GM21360 (cell line): ENCODE results near the gene TMEM179.
"Not testable (repeated sequence)": the region's sequence is repeated elsewhere in the genome, so short reads cannot be mapped to it uniquely, and the experiment has no call there.

Source experiments
- ATAC-seq: cut with Tn5 transposase; IDR thresholded peaks from one replicate; pipeline ENCODE4 v1.9.1; 2021; ENCODE audit warnings: mild to moderate bottlenecking, moderate library complexity; ENCODE audit not compliant: unreplicated experiment

Gene TMEM179

DNA sequence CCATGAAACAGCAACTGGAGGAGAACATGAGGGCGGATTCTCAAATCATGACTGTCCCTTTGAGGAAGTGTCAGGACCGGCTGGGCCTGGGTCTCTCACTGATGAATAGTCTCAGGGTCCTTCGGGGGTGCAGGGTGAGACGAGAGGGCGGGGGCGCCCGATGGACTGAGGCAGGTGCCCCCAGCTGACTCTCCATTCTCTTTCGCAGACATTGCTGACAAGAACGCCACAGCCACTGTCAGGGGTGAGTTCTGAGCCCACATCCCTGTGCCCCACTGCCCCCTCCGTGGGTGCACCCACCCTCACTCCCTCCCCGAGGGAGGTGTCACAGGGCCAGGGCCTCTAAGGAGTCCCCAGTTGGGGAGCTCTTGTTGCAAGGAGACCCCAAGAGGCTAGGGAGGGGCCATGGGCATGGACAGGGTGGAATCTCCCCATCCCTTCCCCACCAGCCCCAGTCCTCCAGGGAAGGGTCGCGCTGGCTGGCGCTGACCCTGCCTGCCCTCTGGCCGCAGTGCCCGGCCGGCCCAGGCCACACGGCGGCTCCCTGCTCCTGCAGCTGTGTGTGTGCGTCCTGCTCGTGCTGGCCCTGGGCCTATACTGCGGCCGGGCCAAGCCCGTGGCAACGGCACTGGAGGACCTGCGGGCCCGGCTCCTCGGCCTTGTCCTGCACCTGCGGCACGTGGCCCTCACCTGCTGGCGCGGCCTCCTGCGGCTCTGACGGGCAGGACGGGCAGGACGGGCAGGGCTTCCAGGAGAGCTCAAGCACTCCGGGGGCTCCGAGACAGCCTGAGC, 16.3 kb downstream of the TMEM179 start:
- no peak for ATAC-seq

DNA sequence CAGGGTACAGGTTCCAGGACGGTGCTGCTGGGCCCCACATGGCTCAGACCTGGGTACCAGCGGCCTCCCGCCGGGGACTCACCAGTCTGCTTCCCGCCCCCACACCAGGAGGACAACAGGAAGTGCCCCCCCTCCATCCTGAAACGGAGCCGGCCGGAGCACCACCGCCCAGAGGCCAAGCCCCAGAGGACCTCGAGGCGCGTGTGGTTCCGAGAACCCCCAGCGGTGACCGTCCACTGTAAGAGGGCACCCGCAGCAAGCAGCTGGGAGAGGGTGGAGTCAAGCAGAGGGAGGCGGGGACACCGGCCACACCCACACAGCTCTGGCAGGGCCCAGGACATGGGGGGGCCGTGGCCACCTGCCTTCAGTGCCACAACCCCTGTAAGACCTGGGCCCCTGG, 16.9 kb downstream of the TMEM179 start:
- no peak for ATAC-seq

DNA sequence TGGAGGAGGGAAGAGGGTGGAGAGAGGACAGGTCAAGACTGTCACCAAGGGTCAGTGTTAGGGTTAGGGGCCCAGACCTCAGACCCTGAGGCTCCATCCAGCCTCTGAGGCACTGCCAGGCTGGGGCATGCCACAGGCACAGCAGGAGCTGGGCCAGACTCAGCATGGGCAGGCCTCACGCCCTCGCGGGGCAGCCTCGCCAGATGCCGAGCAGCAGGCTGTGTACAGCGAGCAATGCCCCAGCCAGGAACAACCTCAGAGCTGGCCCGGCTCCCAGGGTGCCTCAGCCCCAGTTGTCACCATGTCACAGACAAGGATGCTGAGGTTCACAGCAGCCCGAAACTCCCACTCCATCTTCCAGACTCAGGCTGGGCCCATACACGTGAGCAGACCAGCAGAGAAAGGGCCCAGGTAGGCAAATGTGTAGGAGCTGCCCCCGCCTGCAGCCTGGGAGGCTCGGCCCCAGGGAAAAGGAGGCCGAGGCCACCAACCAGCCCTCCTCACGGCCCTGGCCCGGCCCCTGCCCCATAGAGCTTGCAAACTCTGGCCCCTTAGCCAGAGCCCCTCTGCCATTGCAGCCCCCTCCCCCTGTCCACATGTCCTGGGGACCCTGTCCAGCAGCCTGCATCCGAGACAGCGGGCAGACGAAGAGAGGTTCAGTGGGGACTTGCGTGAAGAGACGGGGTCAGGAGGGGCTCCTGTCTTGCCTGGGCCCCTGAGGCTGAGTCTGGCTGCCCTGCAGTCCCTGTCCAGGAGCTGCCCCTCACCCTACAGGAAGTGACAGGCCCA, 17.5 kb downstream of the TMEM179 start:
- no peak for ATAC-seq

DNA sequence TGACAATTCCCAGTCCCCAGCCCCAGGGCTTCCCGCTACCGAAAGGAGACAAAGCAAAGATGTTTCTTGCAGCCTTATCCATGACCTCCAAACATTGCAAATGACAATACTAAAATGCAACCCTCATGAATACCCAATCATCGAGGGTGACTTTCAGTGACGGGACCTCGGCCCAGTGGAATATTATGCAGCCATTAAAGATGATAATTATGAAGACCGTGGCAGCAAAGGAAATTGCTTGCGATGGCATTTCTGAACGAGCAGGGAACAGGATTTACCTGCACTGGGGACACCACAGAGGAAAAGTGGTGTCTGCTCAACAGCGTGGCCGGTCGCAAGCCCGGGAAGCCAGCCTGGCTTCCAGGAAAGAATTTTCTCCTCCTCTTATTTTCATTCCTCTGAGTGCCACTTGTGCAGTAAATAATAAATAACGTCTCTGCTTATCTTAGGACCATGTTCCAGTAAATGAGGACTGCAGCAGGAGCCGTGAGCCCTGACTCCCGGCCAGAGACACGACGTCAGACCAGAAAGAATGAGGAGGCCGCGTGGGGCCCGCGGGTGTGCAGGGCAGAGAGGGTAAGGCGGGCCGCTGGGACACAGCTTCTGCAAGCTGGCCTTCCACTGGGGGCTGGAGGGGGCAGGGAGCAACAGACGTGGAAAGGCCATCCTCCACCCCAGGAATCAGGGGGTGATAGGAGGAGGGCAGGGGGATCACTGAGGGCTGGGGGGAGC, 18.4 kb downstream of the TMEM179 start:
- ATAC-seq: no peak

DNA sequence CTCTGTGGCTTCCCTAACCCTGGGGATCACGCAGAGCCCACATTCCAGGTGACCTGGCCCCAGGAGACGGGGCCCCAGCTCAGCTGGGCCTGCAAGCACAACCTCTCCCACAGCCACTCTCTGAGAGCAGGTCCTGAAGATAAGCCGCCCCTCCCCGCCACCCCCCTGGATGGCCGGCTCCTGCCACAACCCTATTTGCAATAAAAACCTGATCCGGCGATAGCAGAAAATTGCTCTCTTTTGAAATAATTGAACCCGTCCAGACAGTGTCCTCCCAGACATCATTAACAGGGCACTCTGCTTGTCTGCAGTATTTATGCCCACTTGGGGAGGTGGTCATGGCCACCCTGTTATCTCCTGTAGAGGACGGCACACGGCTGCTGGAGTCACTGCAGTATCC, 20.0 kb downstream of the TMEM179 start:
- no peak for ATAC-seq

DNA sequence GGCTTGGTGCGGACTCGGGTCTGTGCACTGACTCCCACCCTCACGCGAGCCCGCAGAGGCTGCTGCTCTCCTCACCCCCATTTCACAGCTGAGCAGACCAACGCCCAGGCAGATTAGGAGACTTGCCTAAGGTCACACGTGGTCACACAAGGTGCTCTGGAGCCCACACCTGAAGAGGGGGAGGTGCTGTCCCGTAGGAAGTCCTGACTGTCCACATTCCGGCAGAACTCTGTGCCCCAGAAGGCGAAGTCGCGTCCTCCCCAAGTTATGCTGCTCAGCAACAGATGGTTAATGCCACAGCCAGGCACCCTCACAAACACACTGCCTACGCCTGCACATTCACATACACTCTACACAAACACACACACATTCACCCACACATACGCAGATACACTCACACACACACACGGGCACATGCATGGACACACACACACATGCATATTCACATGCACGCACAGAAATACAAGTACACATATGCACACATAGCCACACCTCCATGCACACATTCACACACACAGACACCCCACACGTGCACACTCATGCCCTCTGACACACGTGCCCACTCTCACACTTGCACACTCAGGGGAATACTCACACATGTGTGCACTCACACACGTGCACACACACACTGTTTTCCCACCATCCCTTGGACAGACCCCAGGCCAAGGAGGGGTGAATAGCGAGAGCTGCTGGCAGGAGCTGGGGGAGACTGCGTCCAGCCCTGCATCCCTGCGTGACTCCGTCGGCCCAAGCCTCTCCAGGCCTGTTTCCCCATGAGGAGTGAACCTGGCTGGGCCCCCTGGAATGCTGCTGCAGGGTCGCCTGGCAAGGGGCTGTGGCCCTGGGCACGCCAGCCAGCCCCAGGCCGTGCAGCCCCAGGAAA, 20.9 kb downstream of the TMEM179 start:
- ATAC-seq: no peak

DNA sequence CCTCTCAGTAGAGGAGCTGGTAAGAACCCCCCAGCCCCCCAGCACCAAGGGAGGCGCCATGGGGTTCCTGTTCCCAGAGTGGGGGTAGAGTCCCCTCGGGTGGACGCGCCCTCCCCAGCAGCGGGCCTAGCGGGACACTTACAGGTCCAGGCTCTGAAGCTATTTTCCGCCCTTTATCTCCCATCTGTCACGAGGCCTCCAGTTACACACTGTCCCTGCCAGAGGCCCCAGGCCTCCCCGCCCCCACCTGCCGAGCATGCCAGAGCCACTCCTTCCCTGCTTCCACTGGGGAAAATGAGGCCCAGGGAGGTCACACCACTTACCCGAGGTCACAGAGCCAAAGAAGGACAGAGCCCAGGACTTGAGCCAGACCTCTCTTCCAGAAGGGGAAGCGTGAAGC, 21.9 kb downstream of the TMEM179 start:
- no peak for ATAC-seq

DNA sequence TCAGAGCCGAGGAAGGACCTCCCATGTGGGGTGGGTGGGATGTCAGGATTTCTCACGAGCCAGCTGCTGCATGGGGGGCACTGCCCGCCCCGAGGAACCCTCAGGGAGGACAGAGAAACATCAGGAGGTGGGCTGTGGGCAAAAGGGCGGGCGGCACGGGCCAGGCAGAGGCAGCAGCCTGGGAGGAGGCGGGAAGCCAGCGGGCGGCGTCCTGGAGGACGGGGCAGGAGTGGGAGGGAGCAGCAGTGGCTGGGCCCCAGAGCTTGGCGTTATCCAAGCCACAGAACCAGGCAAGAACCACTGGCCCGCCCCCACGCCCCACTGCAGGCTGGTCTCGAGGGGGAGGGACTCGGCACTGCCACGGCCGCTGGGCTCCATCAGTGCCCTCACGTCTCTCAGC, 22.6 kb downstream of the TMEM179 start:
- no peak for ATAC-seq

DNA sequence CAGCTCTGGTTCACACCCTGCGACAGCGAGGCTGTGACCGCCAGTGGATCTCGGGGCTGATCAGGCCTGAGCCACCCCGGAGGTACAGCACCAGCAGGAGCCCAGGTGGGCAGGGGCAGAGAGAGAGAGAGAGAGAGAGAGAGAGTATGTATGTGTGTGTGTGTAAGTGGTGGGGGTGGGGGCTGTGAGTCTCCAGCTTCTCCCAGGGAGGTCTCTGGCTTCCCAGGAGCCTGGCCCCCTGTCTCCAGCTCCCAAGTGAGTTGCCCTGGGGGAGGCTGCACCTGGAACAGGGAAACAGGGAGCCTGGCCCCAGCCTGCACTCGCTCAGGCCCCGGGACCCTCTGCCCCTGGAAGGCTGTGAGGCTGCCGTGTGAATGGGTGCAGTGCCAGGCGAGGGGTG, 23.1 kb downstream of the TMEM179 start:
- no peak for ATAC-seq

DNA sequence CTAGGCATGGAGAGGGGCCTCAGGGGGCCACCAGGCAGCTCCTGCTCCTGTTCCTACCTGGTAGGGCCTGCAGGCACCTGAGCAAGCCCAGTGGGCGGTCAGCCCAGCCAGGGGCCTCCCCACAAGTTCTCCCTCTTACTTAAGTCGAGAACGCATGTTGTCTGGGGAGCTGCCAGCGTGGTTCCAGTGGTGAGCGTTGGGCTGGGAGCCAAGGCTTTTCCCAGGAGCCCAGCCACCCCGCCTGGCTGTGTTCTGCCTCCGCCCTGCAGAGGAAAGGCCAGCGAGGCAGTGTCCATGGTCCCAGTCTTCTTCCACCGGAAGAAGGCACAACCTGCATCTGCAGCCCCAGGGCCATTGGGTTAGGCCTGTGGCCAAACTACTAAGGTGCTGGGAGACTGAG, 23.6 kb downstream of the TMEM179 start:
- no peak for ATAC-seq

DNA sequence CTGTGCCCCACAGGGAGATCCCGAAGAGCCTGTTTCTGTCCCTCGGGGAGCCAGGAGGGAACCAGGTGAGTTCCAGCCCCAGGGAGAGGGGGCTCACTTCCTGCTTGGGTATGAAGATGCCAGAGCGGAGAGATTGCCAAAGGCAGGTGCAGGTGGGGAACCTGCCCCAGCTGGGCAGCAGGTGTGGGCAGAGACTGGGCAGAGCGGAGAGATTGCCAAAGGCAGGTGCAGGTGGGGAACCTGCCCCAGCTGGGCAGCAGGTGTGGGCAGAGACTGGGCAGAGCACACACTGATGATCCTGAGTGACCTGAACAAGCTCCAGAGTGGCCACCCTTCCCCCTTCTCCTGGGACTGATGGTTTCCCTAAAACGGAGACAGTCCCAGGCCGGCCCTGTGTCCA, 24.6 kb downstream of the TMEM179 start:
- not testable (repeated sequence) for ATAC-seq

DNA sequence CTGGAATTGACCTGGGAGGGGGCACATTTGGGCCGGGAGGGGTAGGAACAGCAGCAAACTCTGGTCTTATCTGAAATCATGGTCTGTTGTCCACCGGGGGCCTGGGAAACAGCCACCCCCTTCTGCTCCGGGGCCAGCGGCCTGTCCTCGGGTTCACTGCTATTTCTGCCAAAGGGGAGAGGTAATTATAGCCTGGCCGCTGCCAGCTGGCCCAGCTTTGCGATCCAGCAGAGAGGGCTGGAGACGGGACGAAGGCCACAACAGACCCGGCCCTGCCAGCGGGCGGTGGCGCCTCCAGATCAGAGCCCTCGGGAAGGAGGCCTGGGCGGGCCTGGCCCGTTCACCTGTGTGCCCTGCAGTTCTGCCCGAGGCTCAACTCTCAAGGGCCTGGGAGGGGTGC, 25.1 kb downstream of the TMEM179 start, which contains the start of gene C14orf180:
Gene C14orf180 (plus strand): TSS at position 258 of the 400 bp plus-strand sequence. CDS start 6,667 bp downstream, outside the sequence.
- ATAC-seq: no peak

DNA sequence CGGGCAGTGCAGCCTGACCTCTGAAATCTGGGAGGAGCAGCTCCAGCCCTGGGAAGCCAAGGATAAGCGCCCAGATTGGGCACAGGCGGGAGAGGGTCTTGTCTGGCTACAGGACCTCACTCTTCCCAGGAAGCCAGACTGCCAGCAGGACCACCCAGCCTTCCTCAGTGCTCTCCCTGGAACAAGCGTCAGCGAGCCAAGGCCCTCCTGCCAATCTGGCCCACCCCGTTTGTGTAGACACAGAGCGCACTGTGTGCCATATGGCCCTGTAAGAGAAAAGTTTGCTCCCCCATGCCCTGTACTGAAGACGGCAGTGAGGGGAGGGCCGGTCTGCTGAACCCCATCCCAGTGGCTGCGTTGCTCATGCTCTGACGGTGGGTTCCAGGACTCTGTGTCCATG, 26.3 kb downstream of the TMEM179 start:
- no peak for ATAC-seq

DNA sequence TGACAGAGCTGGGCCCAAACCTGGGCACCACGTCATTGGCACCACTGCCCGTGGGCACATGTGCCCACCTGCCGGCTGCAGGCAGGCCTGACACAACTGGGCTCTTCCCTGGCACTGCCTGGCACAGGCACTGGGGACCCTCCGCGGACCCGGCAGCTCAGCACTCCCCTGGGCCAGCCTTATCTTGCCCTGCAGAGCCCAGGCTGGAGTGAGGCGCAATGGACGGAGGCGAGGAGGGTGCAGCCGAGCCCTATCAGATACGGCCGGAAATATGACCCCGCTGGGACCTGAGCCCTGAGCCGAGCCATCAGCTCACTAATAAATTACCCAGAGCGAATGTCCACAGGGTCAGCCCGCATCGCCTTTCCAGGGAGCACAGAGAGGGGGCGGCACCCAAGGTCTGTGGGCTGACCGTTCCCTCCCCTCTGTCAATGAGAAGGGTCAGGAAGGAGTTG, 26.7 kb downstream of the TMEM179 start:
- no peak for ATAC-seq

DNA sequence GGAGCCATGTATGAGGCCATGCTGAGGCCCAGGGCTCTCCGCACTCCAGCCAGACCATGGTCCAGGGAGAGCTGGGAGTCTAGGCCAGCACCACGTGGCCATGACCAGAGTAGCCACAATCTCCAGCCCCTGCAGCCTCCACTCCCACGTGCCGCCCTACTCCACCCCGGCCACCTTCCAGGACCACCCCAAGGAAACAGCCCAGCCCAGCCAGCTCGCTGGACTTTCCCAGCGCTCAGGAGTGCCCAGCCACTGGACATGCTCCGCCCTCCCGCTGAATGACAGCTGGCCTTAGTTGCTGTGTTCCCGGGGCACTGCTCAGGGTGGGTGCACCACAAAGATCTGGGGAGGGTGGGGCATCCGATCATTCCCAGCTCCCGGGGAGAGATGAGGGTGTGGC, 27.1 kb downstream of the TMEM179 start:
- no peak for ATAC-seq

DNA sequence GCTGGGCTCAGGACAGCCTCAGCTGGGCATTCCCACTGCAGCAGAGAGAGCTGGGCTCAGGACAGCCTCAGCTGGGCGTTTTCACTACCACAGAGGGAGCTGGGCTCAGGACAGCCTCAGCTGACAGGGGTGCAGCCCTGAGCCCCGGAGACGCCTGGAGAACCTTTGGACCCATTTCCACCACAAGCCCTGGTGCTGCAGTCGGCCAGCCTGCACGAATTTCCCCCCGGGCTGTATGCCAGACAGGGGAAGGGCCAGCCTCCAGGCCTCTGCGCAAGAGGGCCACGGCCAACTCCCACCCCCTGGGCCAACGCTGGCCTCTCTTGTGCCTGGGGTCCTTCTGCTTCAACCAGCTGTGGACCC, 27.6 kb downstream of the TMEM179 start:
- no peak for ATAC-seq

DNA sequence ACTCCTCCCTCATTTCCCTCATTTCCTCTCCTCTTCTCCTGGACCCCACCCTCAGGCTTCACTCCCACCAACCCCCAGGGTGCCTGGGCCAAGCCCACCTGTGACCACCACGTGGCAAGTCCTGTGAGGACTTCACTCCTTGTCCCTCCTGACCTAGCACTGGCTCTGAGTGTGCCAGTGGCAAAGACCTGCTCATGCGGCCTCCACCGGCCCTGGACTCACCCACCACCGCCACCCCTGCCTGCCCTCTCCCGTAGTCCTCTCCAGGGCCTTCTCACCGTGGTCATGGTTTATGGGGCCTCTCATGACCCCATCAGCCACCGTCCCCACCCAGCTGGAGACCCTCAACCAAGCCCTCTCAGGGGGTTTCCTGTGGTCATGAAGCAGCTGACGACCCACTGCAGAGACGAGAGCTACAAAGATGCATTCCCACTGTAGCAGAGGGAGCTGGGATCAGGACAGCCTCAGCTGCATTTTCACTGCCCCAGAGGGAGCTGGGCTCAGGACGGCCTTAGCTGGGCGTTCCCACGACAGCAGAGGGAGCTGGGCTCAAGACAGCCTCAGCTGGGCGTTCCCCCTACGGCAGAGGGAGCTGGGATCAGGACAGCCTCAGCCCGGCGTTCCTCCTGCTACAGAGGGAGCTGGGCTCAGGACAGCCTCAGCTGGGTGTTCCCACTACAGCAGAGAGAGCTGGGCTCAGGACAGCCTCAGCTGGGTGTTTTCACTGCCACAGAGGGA, 28.2 kb downstream of the TMEM179 start:
- ATAC-seq: no peak

DNA sequence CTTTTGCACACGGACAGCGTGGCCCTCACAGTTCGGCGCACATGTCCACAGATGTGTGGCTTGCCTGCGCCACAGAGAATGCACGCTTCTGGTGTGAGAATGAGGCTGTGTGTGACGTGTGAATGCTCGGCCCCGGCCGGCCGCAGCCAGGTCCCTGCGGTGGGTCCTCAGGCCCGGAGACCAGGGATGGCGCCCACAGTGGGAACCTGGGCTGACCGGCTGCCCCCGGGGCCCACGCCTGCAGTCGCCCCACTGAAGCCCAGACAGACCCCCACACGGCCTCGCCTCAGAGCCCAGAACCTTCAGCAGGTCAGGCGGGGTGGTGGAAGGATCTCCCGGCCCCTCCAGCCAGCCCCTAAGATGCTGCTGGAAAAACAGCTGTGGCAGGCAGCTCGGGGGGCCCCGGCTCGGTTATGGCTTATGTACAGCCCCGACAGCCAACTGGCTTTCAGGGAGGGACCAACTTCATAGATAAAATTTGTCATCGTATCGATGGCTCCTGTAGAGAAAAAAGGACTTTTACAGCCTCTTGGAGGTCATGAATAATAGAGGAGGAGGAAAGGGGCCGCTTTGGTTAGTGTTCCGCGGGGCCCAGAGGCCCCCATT, 29.5 kb downstream of the TMEM179 start:
- no peak for ATAC-seq

DNA sequence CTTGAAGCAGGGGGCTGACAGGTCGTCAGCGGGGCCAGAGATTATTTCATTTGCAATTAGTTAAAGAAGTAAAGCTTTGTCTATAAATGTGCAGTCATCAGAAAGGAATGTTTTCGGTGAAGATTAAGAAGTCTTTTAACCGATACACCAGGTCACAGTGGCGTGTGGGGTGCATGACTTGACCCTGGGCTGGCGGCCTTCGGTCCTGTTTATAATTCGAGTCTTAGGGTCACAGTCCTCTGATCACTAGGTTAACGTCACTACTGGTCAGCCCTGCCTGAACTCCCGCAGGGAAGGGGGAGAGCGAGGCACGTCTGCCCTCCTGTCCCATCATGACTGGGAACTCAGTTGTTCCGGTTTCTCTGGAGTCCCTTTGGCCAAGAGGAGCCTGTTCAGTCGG, 30.0 kb downstream of the TMEM179 start:
- no peak for ATAC-seq
